Measurements from ENCODE around the gene MYOC.

MYOC gene

GRCh38 chr1:171611306-171611705, 41.2 kb downstream of the MYOC start:
- TF ChIP-seq FOXP2 (optimal IDR thresholded peaks at IDR 0.05; ENCODE audit: borderline replicate concordance, extremely low read depth, extremely low read length, insufficient read depth), result no peak
- TF ChIP-seq SIN3A (IDR thresholded peaks at IDR 0.05; ENCODE audit: borderline replicate concordance, insufficient read depth, low read length), result no peak
- no peak for TF ChIP-seq TAF1 (IDR thresholded peaks at IDR 0.05; ENCODE audit: borderline replicate concordance, insufficient read depth, low read length)
- no peak for TF ChIP-seq REST (IDR thresholded peaks at IDR 0.05; ENCODE audit: insufficient read depth in 1 of 2, low read depth in 2 of 2, low read length in 2 of 2)
- TF ChIP-seq POLR2AphosphoS5 (IDR thresholded peaks at IDR 0.05; ENCODE audit: low read depth, low read length), result no peak

- TF ChIP-seq SIN3A (IDR thresholded peaks at IDR 0.05; ENCODE audit: borderline replicate concordance, insufficient read depth, low read length), result no peak
- TF ChIP-seq TAF1 (IDR thresholded peaks at IDR 0.05; ENCODE audit: borderline replicate concordance, insufficient read depth, low read length), result no peak
- no peak for TF ChIP-seq REST (IDR thresholded peaks at IDR 0.05; ENCODE audit: insufficient read depth in 1 of 2, low read depth in 2 of 2, low read length in 2 of 2)
- no peak for TF ChIP-seq FOXP2 (optimal IDR thresholded peaks at IDR 0.05; ENCODE audit: borderline replicate concordance, extremely low read depth, extremely low read length, insufficient read depth)
- no peak for TF ChIP-seq POLR2AphosphoS5 (IDR thresholded peaks at IDR 0.05; ENCODE audit: low read depth, low read length)
Measured at GRCh38 chr1:171610385-171610784, 42.1 kb downstream of the MYOC start.

- TF ChIP-seq TAF1 (IDR thresholded peaks at IDR 0.05; ENCODE audit: borderline replicate concordance, insufficient read depth, low read length) (no peak), SIN3A (IDR thresholded peaks at IDR 0.05; ENCODE audit: borderline replicate concordance, insufficient read depth, low read length) (no peak), REST (IDR thresholded peaks at IDR 0.05; ENCODE audit: insufficient read depth in 1 of 2, low read depth in 2 of 2, low read length in 2 of 2) (no peak), POLR2AphosphoS5 (IDR thresholded peaks at IDR 0.05; ENCODE audit: low read depth, low read length) (no peak), FOXP2 (optimal IDR thresholded peaks at IDR 0.05; ENCODE audit: borderline replicate concordance, extremely low read depth, extremely low read length, insufficient read depth) (no peak)
Measured at GRCh38 chr1:171606402-171606941, 46.0 kb downstream of the MYOC start.

GRCh38 chr1:171600862-171601261, 51.6 kb downstream of the MYOC start:
- no peak for TF ChIP-seq FOXP2 (optimal IDR thresholded peaks at IDR 0.05; ENCODE audit: borderline replicate concordance, extremely low read depth, extremely low read length, insufficient read depth)
- TF ChIP-seq TAF1 (IDR thresholded peaks at IDR 0.05; ENCODE audit: borderline replicate concordance, insufficient read depth, low read length), result no peak
- TF ChIP-seq POLR2AphosphoS5 (IDR thresholded peaks at IDR 0.05; ENCODE audit: low read depth, low read length), result no peak
- no peak for TF ChIP-seq SIN3A (IDR thresholded peaks at IDR 0.05; ENCODE audit: borderline replicate concordance, insufficient read depth, low read length)
- TF ChIP-seq REST (IDR thresholded peaks at IDR 0.05; ENCODE audit: insufficient read depth in 1 of 2, low read depth in 2 of 2, low read length in 2 of 2), result no peak

GRCh38 chr1:171597203-171597602, 55.3 kb downstream of the MYOC start:
- TF ChIP-seq FOXP2 (optimal IDR thresholded peaks at IDR 0.05; ENCODE audit: borderline replicate concordance, extremely low read depth, extremely low read length, insufficient read depth) (no peak), REST (IDR thresholded peaks at IDR 0.05; ENCODE audit: insufficient read depth in 1 of 2, low read depth in 2 of 2, low read length in 2 of 2) (no peak), TAF1 (IDR thresholded peaks at IDR 0.05; ENCODE audit: borderline replicate concordance, insufficient read depth, low read length) (no peak), POLR2AphosphoS5 (IDR thresholded peaks at IDR 0.05; ENCODE audit: low read depth, low read length) (no peak), SIN3A (IDR thresholded peaks at IDR 0.05; ENCODE audit: borderline replicate concordance, insufficient read depth, low read length) (no peak)

Measured in PFSK-1 (cell line).